Fibroblast of lung (primary cell): ENCODE data around the gene PXDN. TPM values are rescaled to one million over a fixed set of nuclear protein-coding genes. Genes with fewer than 3 reads are reported as not detected.
A peak's percentile ranks its signal among the peaks of the same experiment; 100 is the strongest.
"Not testable (repeated sequence)": the region's sequence is repeated elsewhere in the genome, so short reads cannot be mapped to it uniquely, and the experiment has no call there.

Experiments used
- DNase-seq, 2 donors: peaks; one replicate each; pipeline versions ENCODE4 v3.0.0 to v3.0.0-alpha.2; 2010; ENCODE audit warnings: low read depth in 2 of 2
- H2AFZ ChIP-seq: 2 replicates; pipeline ENCODE4 v1.5.1; 2012; ENCODE audit warnings: low read length, control low read depth, inconsistent platforms
- H3K27ac ChIP-seq: 2 replicates; pipeline ENCODE4 v1.5.1; 2011; ENCODE audit warnings: low read length, control low read depth; ENCODE audit not compliant: insufficient read depth
- H3K27me3 ChIP-seq: 2 replicates; pipeline ENCODE4 v1.5.1; 2011; ENCODE audit warnings: mild to moderate bottlenecking, low read length; ENCODE audit not compliant: control insufficient read depth, insufficient read depth
- H3K36me3 ChIP-seq: 2 replicates; pipeline ENCODE4 v1.5.1; 2011; ENCODE audit warnings: low read length; ENCODE audit not compliant: control insufficient read depth, insufficient read depth
- H3K4me1 ChIP-seq: 2 replicates; pipeline ENCODE4 v1.5.1; 2011; ENCODE audit warnings: low read length; ENCODE audit not compliant: control insufficient read depth, insufficient read depth; ENCODE audit errors: extremely low read depth
- H3K4me2 ChIP-seq: 2 replicates; pipeline ENCODE4 v1.5.1; 2011; ENCODE audit warnings: low read length, control low read depth; ENCODE audit not compliant: insufficient read depth; ENCODE audit errors: extremely low read depth
- H3K4me3 ChIP-seq, 4 experiments: fragments of 200-600 bp in 1 of 4; sonication (generic) in 1 of 4; replicated peaks in 1 of 4; 2 replicates each; pipeline ENCODE4 v1.5.1; 2011 to 2016; ENCODE audit warnings: low read length in 4 of 4, low read depth in 3 of 4, mild to moderate bottlenecking in 3 of 4, control low read depth in 2 of 4, inconsistent platforms in 1 of 4, mixed read lengths in 1 of 4; ENCODE audit not compliant: insufficient read depth in 1 of 4; ENCODE audit errors: control extremely low read depth in 1 of 4
- H3K79me2 ChIP-seq: 2 replicates; pipeline ENCODE4 v1.5.1; 2012; ENCODE audit warnings: mild to moderate bottlenecking, low read length, inconsistent platforms; ENCODE audit not compliant: control insufficient read depth, insufficient read depth
- H3K9ac ChIP-seq: 2 replicates; pipeline ENCODE4 v1.5.1; 2011; ENCODE audit warnings: mild to moderate bottlenecking, low read length, control low read depth; ENCODE audit not compliant: insufficient read depth
- H3K9me3 ChIP-seq: 2 replicates; pipeline ENCODE4 v1.5.1; 2012; ENCODE audit warnings: low read depth, low read length; ENCODE audit not compliant: control insufficient read depth, insufficient read depth
- H4K20me1 ChIP-seq: 2 replicates; pipeline ENCODE4 v1.5.1; 2011; ENCODE audit warnings: low read length; ENCODE audit not compliant: control insufficient read depth, insufficient read depth; ENCODE audit errors: extremely low read depth
- CTCF ChIP-seq, 2 donors: IDR thresholded peaks in 1 of 2; conservative IDR thresholded peaks in 1 of 2; 1 replicate in 1 of 2; 2 replicates in 1 of 2; pipeline ENCODE4 v1.5.1; 2011 to 2012; ENCODE audit warnings: low read length in 2 of 2, control low read depth in 1 of 2, inconsistent platforms in 1 of 2, low read depth in 1 of 2, mild to moderate bottlenecking in 1 of 2
- EZH2 ChIP-seq: IDR thresholded peaks from 2 replicates; pipeline ENCODE4 v1.5.1; 2012; ENCODE audit warnings: low read length, control low read depth, mild to moderate bottlenecking; ENCODE audit errors: missing control alignments
- polyA plus RNA-seq, 2 donors: library from polyadenylated mRNA; depleted of rRNA in 1 of 2; stranded (reverse) in 1 of 2; unstranded in 1 of 2; fragments of >200 nt; gene quantifications; 2 replicates each; pipeline ENCODE4 v1.2.1, GENCODE V29; 2011 to 2012; ENCODE audit warnings: missing spikeins in 1 of 2
- total RNA-seq: library from RNA; depleted of rRNA; stranded (reverse); fragments of >200 nt; gene quantifications from 2 replicates; pipeline ENCODE4 v1.2.1, GENCODE V29; 2014

PXDN gene
- total and polyA plus RNA-seq, 2 donors (not counting 1 experiment from before 2014, with no cell fraction given) = 153 to 298 TPM

GRCh38 chr2:1701556-1702185 lies 42.6 kb downstream of the PXDN start:
- no peak overlapping the region for H2AFZ ChIP-seq
- TF ChIP-seq EZH2 (no peak), CTCF (conservative IDR thresholded peaks at IDR 0.05 in 1 of 2, IDR thresholded peaks at IDR 0.05 in 1 of 2; ENCODE audit: low read depth in 1 of 2, low read length in 2 of 2) (no peak)
- peaks cover 28% of the 10 kb centered on the region for H3K79me2 ChIP-seq

GRCh38 chr2:1701020-1701419 lies 43.3 kb downstream of the PXDN start:
- no peak overlapping the region for H3K4me3 ChIP-seq
- no peak overlapping the region for H3K9ac ChIP-seq
- H3K9me3 ChIP-seq = no peaks in the 10 kb centered on the region
- no peaks in the 10 kb centered on the region for H3K27me3 ChIP-seq
- no peak for DNase-seq
- TF ChIP-seq EZH2 = no peak
- TF ChIP-seq CTCF (conservative IDR thresholded peaks at IDR 0.05 in 1 of 2, IDR thresholded peaks at IDR 0.05 in 1 of 2; ENCODE audit: low read depth in 1 of 2, low read length in 2 of 2) = no peak
- peaks cover 2% of the 10 kb centered on the region for H3K4me1 ChIP-seq
- H2AFZ ChIP-seq = no peak overlapping the region
- peaks cover 4% of the 10 kb centered on the region for H4K20me1 ChIP-seq
- H3K79me2 ChIP-seq = peaks cover 30% of the 10 kb centered on the region
- H3K27ac ChIP-seq = no peak overlapping the region
- H3K4me2 ChIP-seq = no peak overlapping the region
- no peaks in the 10 kb centered on the region for H3K36me3 ChIP-seq

More at GRCh38 chr2:1701556-1702185, 42.6 kb downstream of the PXDN start:
- H3K9me3 ChIP-seq = no peaks in the 10 kb centered on the region
- H3K9ac ChIP-seq = no peak overlapping the region
- no peak overlapping the region for H3K4me3 ChIP-seq
- H3K27ac ChIP-seq = no peak overlapping the region
- H3K27me3 ChIP-seq = no peaks in the 10 kb centered on the region
- peak in 1 of 2 donors; percentile 36 for DNase-seq
- peaks cover under 1% of the 10 kb centered on the region for H3K4me1 ChIP-seq
- H3K36me3 ChIP-seq = no peaks in the 10 kb centered on the region
- H4K20me1 ChIP-seq = peaks cover 2% of the 10 kb centered on the region
- no peak overlapping the region for H3K4me2 ChIP-seq

GRCh38 chr2:1700427-1700826 lies 43.9 kb downstream of the PXDN start:
- not testable (repeated sequence) for H2AFZ ChIP-seq, H3K36me3 ChIP-seq, H3K27ac ChIP-seq, H3K27me3 ChIP-seq, H3K9ac ChIP-seq, H3K4me2 ChIP-seq, H3K4me1 ChIP-seq, H3K9me3 ChIP-seq, H3K4me3 ChIP-seq, H4K20me1 ChIP-seq, DNase-seq
- H3K79me2 ChIP-seq = peaks cover 26% of the 10 kb centered on the region
